HEK293T (cell line): Measurements from ENCODE around the gene TMEM184B.
"Not testable (repeated sequence)": the region's sequence is repeated elsewhere in the genome, so short reads cannot be mapped to it uniquely, and the experiment has no call there.

Experiments
- ARNT ChIP-seq: fragments of 450-650 bp; IDR thresholded peaks from 2 replicates; pipeline ENCODE4 v1.6.1; 2017; ENCODE audit warnings: mild to moderate bottlenecking
- BHLHE40 ChIP-seq: fragments of 450-650 bp; IDR thresholded peaks from 2 replicates; pipeline ENCODE4 v1.6.1; 2016; ENCODE audit warnings: mild to moderate bottlenecking, moderate library complexity, borderline replicate concordance
- CTBP1 ChIP-seq: fragments of 450-650 bp; IDR thresholded peaks from 2 replicates; pipeline ENCODE4 v1.6.1; 2016; ENCODE audit warnings: borderline replicate concordance
- ELF4 ChIP-seq: fragments of 450-650 bp; IDR thresholded peaks from 2 replicates; pipeline ENCODE4 v1.6.1; 2017; ENCODE audit warnings: antibody characterized with exemption
- FOXK2 ChIP-seq: fragments of 450-650 bp; IDR thresholded peaks from 2 replicates; pipeline ENCODE4 v1.6.1; 2016; ENCODE audit warnings: mild to moderate bottlenecking
- FOXM1 ChIP-seq: fragments of 450-650 bp; IDR thresholded peaks from 2 replicates; pipeline ENCODE4 v1.6.1; 2017; ENCODE audit warnings: mild to moderate bottlenecking, borderline replicate concordance
- L3MBTL2 ChIP-seq: fragments of 450-650 bp; conservative IDR thresholded peaks from 2 replicates; pipeline ENCODE4 v1.6.1; 2016; ENCODE audit warnings: mild to moderate bottlenecking
- NFRKB ChIP-seq: fragments of 450-650 bp; IDR thresholded peaks from 2 replicates; pipeline ENCODE4 v1.6.1; 2016; ENCODE audit warnings: mild to moderate bottlenecking, moderate library complexity
- SP1 ChIP-seq: fragments of 450-650 bp; IDR thresholded peaks from 2 replicates; pipeline ENCODE4 v1.6.1; 2017
- TARDBP ChIP-seq: fragments of 450-650 bp; IDR thresholded peaks from 2 replicates; pipeline ENCODE4 v1.6.1; 2016
- ZNF384 ChIP-seq: fragments of 450-650 bp; IDR thresholded peaks from 2 replicates; pipeline ENCODE4 v1.6.1; 2016
- TF ChIP-seq, protein P1 (sequence below): fragments of 450-650 bp; IDR thresholded peaks from 2 replicates; pipeline ENCODE4 v1.6.1; 2016

DNA sequence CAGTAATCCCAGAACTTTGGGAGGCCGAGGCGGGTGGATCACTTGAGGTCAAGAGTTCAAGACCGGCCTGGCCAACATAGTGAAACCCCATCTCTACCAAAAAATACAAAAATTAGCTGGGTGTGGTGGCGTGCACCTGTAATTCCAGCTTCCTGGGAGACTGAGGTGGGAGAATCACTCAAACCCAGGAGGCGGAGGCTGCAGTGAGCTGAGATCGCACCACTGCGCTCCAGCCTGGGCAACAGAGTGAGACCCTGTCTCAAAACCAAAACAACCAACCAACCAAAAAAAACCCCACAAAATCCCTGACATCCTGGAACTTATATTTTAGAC lies 94.2 kb downstream of the TMEM184B start:
- not testable (repeated sequence) for TF ChIP-seq NFRKB, ELF4, CTBP1, ZNF384, SP1, FOXM1, FOXK2, BHLHE40, ARNT, TARDBP, L3MBTL2
- TF ChIP-seq, protein P1, sequence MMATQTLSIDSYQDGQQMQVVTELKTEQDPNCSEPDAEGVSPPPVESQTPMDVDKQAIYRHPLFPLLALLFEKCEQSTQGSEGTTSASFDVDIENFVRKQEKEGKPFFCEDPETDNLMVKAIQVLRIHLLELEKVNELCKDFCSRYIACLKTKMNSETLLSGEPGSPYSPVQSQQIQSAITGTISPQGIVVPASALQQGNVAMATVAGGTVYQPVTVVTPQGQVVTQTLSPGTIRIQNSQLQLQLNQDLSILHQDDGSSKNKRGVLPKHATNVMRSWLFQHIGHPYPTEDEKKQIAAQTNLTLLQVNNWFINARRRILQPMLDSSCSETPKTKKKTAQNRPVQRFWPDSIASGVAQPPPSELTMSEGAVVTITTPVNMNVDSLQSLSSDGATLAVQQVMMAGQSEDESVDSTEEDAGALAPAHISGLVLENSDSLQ, result not testable (repeated sequence)
